Tibial artery (tissue), 4 donors: Measurements from ENCODE around the gene C17orf107.

Experiments used
- DNase-seq, 2 donors: peaks; one replicate each; pipeline ENCODE4 v3.0.0-alpha.2; 2019
- H3K27ac ChIP-seq, 2 donors: fragments of 200-600 bp; sonication (generic) in 1 of 2; 1 replicate in 1 of 2; 2 replicates in 1 of 2; pipeline ENCODE4 v1.5.1; 2018 to 2019; ENCODE audit warnings: mild to moderate bottlenecking in 1 of 2
- H3K27me3 ChIP-seq, 2 donors: fragments of 200-600 bp; sonication (generic) in 1 of 2; one replicate each; pipeline versions ENCODE4 v1.5.1 to v1.6.0; 2016 to 2019
- H3K36me3 ChIP-seq, 3 donors: fragments of 200-600 bp; sonication (generic) in 2 of 3; one replicate each; pipeline ENCODE4 v1.5.1; 2016 to 2019; ENCODE audit warnings: mild to moderate bottlenecking in 2 of 3
- H3K4me1 ChIP-seq, 4 donors: fragments of 200-600 bp; sonication (generic) in 2 of 4; 1 replicate in 3 of 4; 2 replicates in 1 of 4; pipeline ENCODE4 v1.5.1; 2016 to 2019
- H3K4me3 ChIP-seq, 2 donors: fragments of 200-600 bp; sonication (generic) in 1 of 2; 1 replicate in 1 of 2; 2 replicates in 1 of 2; pipeline ENCODE4 v1.5.1; 2018 to 2019; ENCODE audit warnings: mild to moderate bottlenecking in 2 of 2
- H3K9me3 ChIP-seq, 3 donors: fragments of 200-600 bp; sonication (generic) in 1 of 3; one replicate each; pipeline ENCODE4 v1.5.1; 2016 to 2019
- CTCF ChIP-seq, 2 experiments: fragments of 200-600 bp in 1 of 2; fragments of 450-650 bp in 1 of 2; IDR thresholded peaks; one replicate each; pipeline ENCODE4 v1.5.1; 2017 to 2019; ENCODE audit warnings: antibody characterized with exemption in 2 of 2, mild to moderate bottlenecking in 1 of 2, moderate library complexity in 1 of 2
- intact Hi-C: fragments of 100-400 bp; cut with DNase I; formaldehyde crosslinking; loops from one replicate; pipeline ENCODE4 v1.15.0; 2023; ENCODE audit warnings: low total_unique reads

C17orf107 gene

GRCh38 chr17:4948931-4949320 is 49.6 kb downstream of the C17orf107 start:
- Histone ChIP-seq H3K9me3 (no peaks in the 10 kb centered on the region), H3K36me3 (peaks cover 25 to 32% (median 26%) of the 10 kb centered on the region in 3 donors), H3K27me3 (no peaks in the 10 kb centered on the region), H3K27ac (peak overlapping the region; percentile 95 to 99), H3K4me3 (peak overlapping the region; percentile 93 to 100), H3K4me1 (peaks cover 6 to 60% (median 48%) of the 10 kb centered on the region in 4 donors)
- intact Hi-C loops, result loop anchor here (2.0 to 5.0 kb wide), 2 partner anchors 18 to 48 kb away; partner anchors contain the start of genes INCA1, KIF1C and SPAG7
- TF ChIP-seq CTCF (IDR thresholded peaks at IDR 0.05), result no peak
- DNase-seq, result peak; percentile 78 to 94

DNA sequence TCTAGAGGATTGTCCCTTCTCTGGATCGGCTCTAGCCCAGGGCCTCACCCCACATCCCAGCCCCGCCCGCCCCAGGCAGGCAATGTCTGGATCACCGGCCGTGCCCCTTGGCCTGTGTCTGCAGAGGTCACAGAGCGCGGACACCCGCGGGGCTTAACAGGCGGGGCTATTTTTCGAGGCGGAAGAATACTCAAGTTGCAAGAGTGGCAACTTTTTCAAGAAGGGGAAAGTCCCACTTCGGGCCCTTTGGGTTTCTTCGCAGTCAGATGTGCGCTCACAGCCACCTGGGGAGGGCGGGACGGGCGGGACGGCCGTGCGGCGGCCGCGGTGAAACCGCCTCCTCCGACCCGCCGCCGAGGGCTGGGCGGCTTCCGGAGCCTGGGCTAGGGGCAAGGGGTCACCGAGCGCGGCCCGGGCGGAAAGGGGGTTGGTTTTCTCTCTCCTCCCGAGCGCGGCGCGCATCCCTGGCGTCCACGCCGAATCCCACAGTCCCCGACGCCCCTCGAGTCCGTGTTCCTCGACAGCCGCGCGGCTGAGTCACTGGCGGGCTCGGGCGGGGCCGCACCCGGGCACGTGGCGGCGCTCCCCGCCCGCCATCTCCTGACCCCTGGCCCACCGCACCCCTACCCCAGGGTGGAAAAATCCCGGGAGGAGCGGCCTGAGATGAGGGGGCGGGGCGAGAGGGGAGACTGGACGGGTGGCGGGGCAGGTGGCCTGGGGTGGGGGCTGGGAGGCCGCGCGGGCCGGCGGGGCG is 50.2 kb downstream of the C17orf107 start:
- peaks cover 6 to 57% (median 44%) of the 10 kb centered on the region in 4 donors for H3K4me1 ChIP-seq
- peak overlapping the region; percentile 95 to 99 for H3K27ac ChIP-seq
- H3K4me3 ChIP-seq, result peak overlapping the region; percentile 93 to 100
- intact Hi-C loops, result loop anchor here (2.0 to 5.0 kb wide), 2 partner anchors 17 to 48 kb away; partner anchors contain the start of genes INCA1, KIF1C and SPAG7
- H3K36me3 ChIP-seq, result peaks cover 19 to 27% (median 20%) of the 10 kb centered on the region in 3 donors
- DNase-seq, result peak; percentile 71 to 89
- TF ChIP-seq CTCF (IDR thresholded peaks at IDR 0.05), result no peak
- no peaks in the 10 kb centered on the region for H3K27me3 ChIP-seq
- H3K9me3 ChIP-seq, result no peaks in the 10 kb centered on the region

DNA sequence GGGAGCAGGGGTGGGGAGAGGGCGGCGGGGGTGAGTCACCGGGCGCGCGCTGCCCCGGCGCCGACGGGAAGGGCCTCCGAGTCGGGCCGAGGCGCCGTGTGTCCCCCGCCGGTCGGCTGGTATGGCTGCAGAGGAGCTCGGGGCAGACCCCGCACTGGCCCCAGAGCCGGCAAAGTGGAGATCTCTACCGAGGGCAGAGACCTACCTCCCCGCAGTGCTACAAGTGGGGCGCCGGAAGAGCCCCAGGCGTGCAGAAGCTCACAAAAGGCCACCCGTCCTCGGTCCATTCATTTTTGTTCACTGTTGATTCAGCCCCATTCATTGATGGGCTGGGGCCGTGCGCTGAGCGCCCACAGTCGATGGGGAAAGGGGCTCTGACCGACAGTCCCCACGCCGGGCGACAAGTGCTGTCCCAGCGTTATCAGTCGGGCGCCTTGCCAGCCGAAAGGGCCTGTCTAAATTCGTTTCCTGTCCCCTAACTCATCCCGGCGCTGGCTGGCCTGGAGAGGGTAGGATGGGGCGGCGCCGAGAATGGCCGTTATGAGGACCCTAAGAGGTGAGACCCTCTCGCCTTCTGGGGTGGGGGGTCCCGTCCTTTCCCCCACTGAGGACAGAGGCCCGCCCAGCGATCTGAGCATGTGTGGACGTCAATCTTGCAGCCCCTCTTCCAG is 50.9 kb downstream of the C17orf107 start:
- no peak for TF ChIP-seq CTCF (IDR thresholded peaks at IDR 0.05)

GRCh38 chr17:4950746-4951204 is 51.4 kb downstream of the C17orf107 start, which contains the start of gene ENO3:
Gene ENO3, plus strand, starts transcription at chr17:4951119. Its CDS starts 711 bp downstream, at chr17:4951830.
- Histone ChIP-seq H3K36me3 (peaks cover 9 to 14% (median 10%) of the 10 kb centered on the region in 3 donors), H3K4me1 (peaks cover 3 to 44% (median 31%) of the 10 kb centered on the region in 4 donors), H3K4me3 (peak within 1 kb of the TSS; percentile 93 to 100), H3K27me3 (no peaks in the 10 kb centered on the region), H3K9me3 (no peaks in the 10 kb centered on the region), H3K27ac (peak within 1 kb of the TSS; percentile 95 to 99)
- no peak for TF ChIP-seq CTCF (IDR thresholded peaks at IDR 0.05)
- DNase-seq, result no peak
- intact Hi-C loops, result no loop called here

More for the DNA sequence above, 50.9 kb downstream of the C17orf107 start:
- intact Hi-C loops, result no loop called here
- DNase-seq, result peak in 1 of 2 donors; percentile 48
- H3K4me1 ChIP-seq, result peaks cover 6 to 50% (median 37%) of the 10 kb centered on the region in 4 donors
- H3K27me3 ChIP-seq, result no peaks in the 10 kb centered on the region
- no peaks in the 10 kb centered on the region for H3K9me3 ChIP-seq
- H3K36me3 ChIP-seq, result peaks cover 14 to 20% (median 15%) of the 10 kb centered on the region in 3 donors
- H3K4me3 ChIP-seq, result peak overlapping the region; percentile 93 to 100
- H3K27ac ChIP-seq, result peak overlapping the region; percentile 95 to 99

DNA sequence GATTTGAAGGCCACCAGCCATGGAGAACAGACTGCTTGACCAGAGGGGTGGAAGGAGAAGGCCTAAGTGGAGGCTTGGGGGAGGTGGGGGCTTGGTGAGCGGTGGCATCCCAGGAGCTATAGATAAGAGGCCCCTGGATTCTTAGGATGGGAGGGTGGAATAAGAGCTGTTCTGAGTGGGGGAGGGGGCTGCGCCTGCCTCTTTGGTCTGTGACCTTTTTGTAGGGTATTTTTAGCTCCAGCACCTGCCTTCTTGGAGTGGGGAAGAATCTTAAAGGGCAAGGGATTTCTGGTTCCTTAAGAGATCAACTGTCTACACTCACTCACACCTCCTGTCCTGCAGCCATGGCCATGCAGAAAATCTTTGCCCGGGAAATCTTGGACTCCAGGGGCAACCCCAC is 52.1 kb downstream of the C17orf107 start:
- Histone ChIP-seq H3K4me1 (peaks cover 0 to 37% (median 24%) of the 10 kb centered on the region in 4 donors), H3K9me3 (no peaks in the 10 kb centered on the region), H3K36me3 (peaks cover 2 to 7% (median 3%) of the 10 kb centered on the region in 3 donors), H3K27me3 (no peaks in the 10 kb centered on the region), H3K27ac (no peak overlapping the region), H3K4me3 (no peak overlapping the region)
- DNase-seq, result no peak
- intact Hi-C loops, result no loop called here
- no peak for TF ChIP-seq CTCF (IDR thresholded peaks at IDR 0.05)
